Gastroesophageal sphincter (tissue), 4 donors: ENCODE measurements around the gene MSANTD3. TPM values are rescaled to one million over a fixed set of nuclear protein-coding genes. Genes with fewer than 3 reads are reported as not detected.
"Not testable (repeated sequence)": the region's sequence is repeated elsewhere in the genome, so short reads cannot be mapped to it uniquely, and the experiment has no call there.

Experiments
- ATAC-seq: fragments of 150-250 bp; one replicate; pipeline ENCODE4 v1.9.1; 2016; ENCODE audit warnings: mild to moderate bottlenecking, moderate library complexity
- H3K27ac ChIP-seq, 4 donors: fragments of 200-600 bp; sonication (generic) in 3 of 4; 1 replicate in 3 of 4; 2 replicates in 1 of 4; pipeline ENCODE4 v1.5.1; 2016 to 2019
- H3K27me3 ChIP-seq: fragments of 200-600 bp; sonication (generic); one replicate; pipeline ENCODE4 v1.5.1; 2019
- H3K36me3 ChIP-seq, 2 donors: fragments of 200-600 bp; sonication (generic); one replicate each; pipeline ENCODE4 v1.5.1; 2019; ENCODE audit warnings: control low read depth in 1 of 2
- H3K4me1 ChIP-seq, 3 donors: fragments of 200-600 bp; sonication (generic); 1 replicate in 2 of 3; 2 replicates in 1 of 3; pipeline ENCODE4 v1.5.1; 2016 to 2019; ENCODE audit warnings: control low read depth in 2 of 3
- H3K4me3 ChIP-seq, 2 donors: fragments of 200-600 bp; sonication (generic); one replicate each; pipeline ENCODE4 v1.5.1; 2019; ENCODE audit warnings: mild to moderate bottlenecking in 1 of 2, moderate library complexity in 1 of 2
- H3K9me3 ChIP-seq, 3 donors: fragments of 200-600 bp; sonication (generic); one replicate each; pipeline ENCODE4 v1.5.1; 2017 to 2019; ENCODE audit warnings: control low read depth in 2 of 3
- EP300 ChIP-seq: sonication (generic); formaldehyde crosslinking; IDR thresholded peaks from one replicate; pipeline ENCODE4 v1.6.1; 2017; ENCODE audit warnings: antibody characterized with exemption, mild to moderate bottlenecking
- POLR2A ChIP-seq, 2 donors: fragments of 450-650 bp; IDR thresholded peaks; one replicate each; pipeline ENCODE4 v1.6.1; 2017; ENCODE audit warnings: antibody characterized with exemption in 2 of 2, mild to moderate bottlenecking in 2 of 2, moderate library complexity in 1 of 2
- POLR2AphosphoS5 ChIP-seq: sonication (generic); formaldehyde crosslinking; IDR thresholded peaks from one replicate; pipeline ENCODE4 v1.6.1; 2017; ENCODE audit warnings: antibody characterized with exemption
- WGBS, 2 donors: methylation state at CpG; one replicate each; pipeline ENCODE4 v1.1.5; 2018; ENCODE audit warnings: low coverage in 1 of 2; 5-methylcytosine and 5-hydroxymethylcytosine counted together
- total RNA-seq, 4 donors: library from RNA; depleted of rRNA; stranded (reverse); fragments of >200 nt; gene quantifications; one replicate each; pipeline ENCODE4 v1.1.0, GENCODE V29; 2016
- TF ChIP-seq, protein P1 (sequence below), 4 experiments: fragments of 200-600 bp in 2 of 4; fragments of 450-650 bp in 2 of 4; sonication (generic) in 1 of 4; IDR thresholded peaks; one replicate each; pipeline ENCODE4 v1.5.1; 2017 to 2019; ENCODE audit warnings: antibody characterized with exemption in 4 of 4, mild to moderate bottlenecking in 2 of 4, moderate library complexity in 2 of 4

The MSANTD3 gene
- total RNA-seq, 4 donors from 2014 or later: 19.1 to 56.9 (median 34.8) TPM

DNA sequence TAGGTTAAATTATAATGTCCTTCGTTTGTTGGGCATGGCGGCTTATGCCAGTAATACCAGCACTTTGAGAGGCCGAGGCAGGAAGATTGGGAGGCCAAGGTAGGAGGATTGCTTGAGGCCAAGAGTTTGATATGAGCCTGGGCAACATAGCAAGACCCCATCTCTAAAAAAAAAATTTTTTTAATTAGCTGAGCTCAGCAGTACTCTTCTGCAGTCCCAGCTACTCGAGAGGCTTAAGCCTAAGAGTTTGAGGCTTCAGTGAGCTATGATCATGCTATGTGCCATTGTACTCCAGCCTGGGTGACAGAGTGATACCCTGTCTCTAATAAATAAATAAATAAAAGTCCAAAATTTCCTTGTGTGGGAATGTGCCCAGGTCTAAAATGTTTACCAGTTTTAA, 9.1 kb upstream of the MSANTD3 start:
- no peak overlapping the region for H3K4me3 ChIP-seq
- TF ChIP-seq EP300: no peak
- no peak for TF ChIP-seq POLR2A (IDR thresholded peaks at IDR 0.05)
- no peak for TF ChIP-seq POLR2AphosphoS5
- TF ChIP-seq, protein P1, sequence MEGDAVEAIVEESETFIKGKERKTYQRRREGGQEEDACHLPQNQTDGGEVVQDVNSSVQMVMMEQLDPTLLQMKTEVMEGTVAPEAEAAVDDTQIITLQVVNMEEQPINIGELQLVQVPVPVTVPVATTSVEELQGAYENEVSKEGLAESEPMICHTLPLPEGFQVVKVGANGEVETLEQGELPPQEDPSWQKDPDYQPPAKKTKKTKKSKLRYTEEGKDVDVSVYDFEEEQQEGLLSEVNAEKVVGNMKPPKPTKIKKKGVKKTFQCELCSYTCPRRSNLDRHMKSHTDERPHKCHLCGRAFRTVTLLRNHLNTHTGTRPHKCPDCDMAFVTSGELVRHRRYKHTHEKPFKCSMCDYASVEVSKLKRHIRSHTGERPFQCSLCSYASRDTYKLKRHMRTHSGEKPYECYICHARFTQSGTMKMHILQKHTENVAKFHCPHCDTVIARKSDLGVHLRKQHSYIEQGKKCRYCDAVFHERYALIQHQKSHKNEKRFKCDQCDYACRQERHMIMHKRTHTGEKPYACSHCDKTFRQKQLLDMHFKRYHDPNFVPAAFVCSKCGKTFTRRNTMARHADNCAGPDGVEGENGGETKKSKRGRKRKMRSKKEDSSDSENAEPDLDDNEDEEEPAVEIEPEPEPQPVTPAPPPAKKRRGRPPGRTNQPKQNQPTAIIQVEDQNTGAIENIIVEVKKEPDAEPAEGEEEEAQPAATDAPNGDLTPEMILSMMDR (IDR thresholded peaks at IDR 0.05): no peak

DNA sequence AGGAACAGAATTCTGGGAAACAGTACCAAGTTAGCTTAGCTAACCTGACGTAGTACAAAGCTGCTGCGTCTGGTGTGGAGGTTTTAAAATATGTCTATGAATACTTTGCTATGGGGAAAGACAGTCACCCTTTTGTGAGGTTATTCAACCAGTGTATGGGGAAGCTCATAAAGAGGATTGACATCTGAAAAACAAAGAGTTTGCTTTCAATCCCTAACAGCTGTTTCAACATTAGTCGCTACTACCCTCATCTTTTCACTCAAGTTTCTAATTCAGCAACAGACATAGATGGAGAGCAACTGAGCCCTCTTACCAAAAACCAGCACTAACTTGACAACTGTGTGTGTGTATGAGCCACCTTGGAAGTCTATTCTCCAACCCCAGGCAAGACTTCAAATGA, 7.8 kb upstream of the MSANTD3 start:
- 51 to 79% methylated on average over 2 to 3 of the region's 3 CpGs for WGBS, 2 donors
- no peak overlapping the region for H3K4me3 ChIP-seq
- H3K27ac ChIP-seq: no peak overlapping the region
- no peaks in the 10 kb centered on the region for H3K4me1 ChIP-seq
- TF ChIP-seq EP300 (no peak), POLR2AphosphoS5 (no peak), POLR2A (IDR thresholded peaks at IDR 0.05) (no peak)
- TF ChIP-seq, protein P1 (IDR thresholded peaks at IDR 0.05): no peak
- H3K9me3 ChIP-seq: no peaks in the 10 kb centered on the region
- no peaks in the 10 kb centered on the region for H3K36me3 ChIP-seq
- ATAC-seq: no peak
- peaks cover 31% of the 10 kb centered on the region for H3K27me3 ChIP-seq

More for the DNA sequence above, 9.1 kb upstream of the MSANTD3 start:
- H3K27me3 ChIP-seq: peaks cover 31% of the 10 kb centered on the region
- 76 to 89% methylated on average over 3 to 4 of the region's 4 CpGs for WGBS, 2 donors
- ATAC-seq: no peak
- no peaks in the 10 kb centered on the region for H3K9me3 ChIP-seq
- H3K27ac ChIP-seq: no peak overlapping the region
- no peaks in the 10 kb centered on the region for H3K36me3 ChIP-seq
- H3K4me1 ChIP-seq: no peaks in the 10 kb centered on the region

DNA sequence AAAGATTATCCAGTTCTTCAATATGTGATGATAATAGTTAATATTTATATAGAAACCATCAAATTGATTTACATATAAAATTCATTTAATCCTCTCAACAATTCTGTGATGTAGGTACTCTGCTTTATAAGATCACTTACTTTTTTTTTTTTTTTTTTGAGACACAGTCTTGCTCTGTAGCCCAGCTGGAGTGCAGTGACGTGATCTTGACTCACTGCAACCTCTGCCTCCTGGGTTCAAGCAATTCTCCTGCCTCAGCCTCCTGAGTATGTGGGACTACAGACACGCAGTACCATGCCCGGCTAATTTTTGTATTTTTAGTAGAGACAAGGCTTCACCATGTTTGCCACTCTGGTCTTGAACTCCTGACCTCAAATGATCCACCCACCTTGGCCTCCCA, 5.8 kb upstream of the MSANTD3 start:
- peaks cover 28% of the 10 kb centered on the region for H3K27me3 ChIP-seq
- not testable (repeated sequence) for H3K4me3 ChIP-seq, H3K9me3 ChIP-seq, H3K27ac ChIP-seq, H3K4me1 ChIP-seq, H3K36me3 ChIP-seq, ATAC-seq
- 83 to 86% methylated on average over 1 to 3 of the region's 3 CpGs for WGBS, 2 donors

DNA sequence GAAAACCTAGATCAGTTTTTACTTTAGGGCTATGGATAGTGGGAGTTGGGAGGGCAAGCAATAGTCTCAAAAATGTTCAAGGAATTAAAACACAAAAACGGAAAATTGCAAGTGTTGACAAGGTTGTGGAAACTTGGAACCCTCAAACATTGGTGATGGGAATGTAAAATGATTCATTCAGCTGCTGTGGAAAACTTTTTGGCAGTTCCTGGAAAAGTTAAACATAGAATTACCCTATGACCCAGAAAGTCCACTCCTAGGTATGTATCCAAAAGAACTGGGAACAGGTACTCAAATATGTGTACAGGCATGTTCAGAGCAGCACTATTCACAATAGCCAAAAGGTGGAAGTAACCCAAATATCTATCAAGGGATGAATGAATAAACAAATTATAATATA, 1.2 kb upstream of the MSANTD3 start:
- 11% methylated on average over 1 of the region's 1 CpG; no CpG with 5 or more reads in 1 of the 2 donors for WGBS, 2 donors
- TF ChIP-seq, protein P1 (IDR thresholded peaks at IDR 0.05): no peak
- TF ChIP-seq POLR2A (IDR thresholded peaks at IDR 0.05) (no peak), EP300 (no peak), POLR2AphosphoS5 (peak; percentile 76)

DNA sequence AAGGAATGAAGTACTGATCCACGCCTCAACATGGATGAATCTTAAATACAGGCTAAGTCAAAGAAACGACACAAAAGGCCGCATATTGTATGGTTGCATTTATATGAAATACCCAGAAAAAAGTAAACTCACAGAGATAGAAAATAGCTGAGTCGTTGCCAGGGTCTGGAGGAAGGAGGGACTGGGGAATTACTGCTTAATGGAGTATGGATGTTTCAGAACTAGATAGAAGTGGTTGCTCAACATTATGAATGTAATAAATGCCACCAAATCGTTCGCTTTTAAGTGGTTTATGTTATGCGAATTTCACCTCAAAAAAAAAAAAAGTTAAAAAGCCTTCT, 784 bp upstream of the MSANTD3 start:
- H3K36me3 ChIP-seq: no peaks in the 10 kb centered on the region
- ATAC-seq: no peak
- H3K27ac ChIP-seq: peak overlapping the region; percentile 88 to 98 (median 96)
- H3K4me1 ChIP-seq: peaks cover 7 to 35% (median 11%) of the 10 kb centered on the region in 3 donors
- H3K9me3 ChIP-seq: no peaks in the 10 kb centered on the region
- TF ChIP-seq, protein P1 (IDR thresholded peaks at IDR 0.05): no peak
- TF ChIP-seq POLR2AphosphoS5: no peak
- no peak for TF ChIP-seq EP300
- 14 to 23% methylated on average over 7 of the region's 7 CpGs for whole genome bisulfite sequencing, 2 donors
- H3K27me3 ChIP-seq: peaks cover 9% of the 10 kb centered on the region
- H3K4me3 ChIP-seq: peak overlapping the region; percentile 91 to 98

More for the DNA sequence above, 1.2 kb upstream of the MSANTD3 start:
- H3K36me3 ChIP-seq: no peaks in the 10 kb centered on the region
- peaks cover 7 to 35% (median 11%) of the 10 kb centered on the region in 3 donors for H3K4me1 ChIP-seq
- peaks cover 13% of the 10 kb centered on the region for H3K27me3 ChIP-seq
- H3K9me3 ChIP-seq: no peaks in the 10 kb centered on the region
- no peak overlapping the region for H3K4me3 ChIP-seq
- peak overlapping the region; percentile 88 to 98 (median 96) for H3K27ac ChIP-seq
- no peak for ATAC-seq
